Small intestine (tissue), 7 donors: ENCODE data around the gene LARGE1. TPM values are rescaled to one million over a fixed set of nuclear protein-coding genes. Genes with fewer than 3 reads are reported as not detected.

Experiments
- DNase-seq, 2 donors: peaks; one replicate each; pipeline versions ENCODE4 v3.0.0 to v3.0.0-alpha.2; 2013
- FAIRE-seq: peaks from 2 replicates; lab custom pipeline; 2012; peaks lifted over from hg19 to GRCh38; lab: Jason Lieb, UNC
- H3K27ac ChIP-seq, 3 donors: one replicate each; pipeline ENCODE4 v1.5.1; 2013; ENCODE audit warnings: low read length in 2 of 3, mild to moderate bottlenecking in 2 of 3, control low read depth in 1 of 3, inconsistent platforms in 1 of 3, low read depth in 1 of 3, moderate library complexity in 1 of 3
- H3K27me3 ChIP-seq, 3 donors: one replicate each; pipeline ENCODE4 v1.6.1; 2013; ENCODE audit warnings: low read length in 3 of 3, inconsistent platforms in 1 of 3; ENCODE audit not compliant: control insufficient read depth in 3 of 3, insufficient read depth in 3 of 3
- H3K36me3 ChIP-seq, 3 donors: one replicate each; pipeline ENCODE4 v1.6.1; 2013; ENCODE audit warnings: low read length in 3 of 3, inconsistent platforms in 1 of 3, low read depth in 1 of 3, mild to moderate bottlenecking in 1 of 3, moderate library complexity in 1 of 3; ENCODE audit not compliant: control insufficient read depth in 3 of 3, insufficient read depth in 2 of 3
- H3K4me1 ChIP-seq, 3 donors: one replicate each; pipeline ENCODE4 v1.6.1; 2013; ENCODE audit warnings: low read length in 2 of 3, inconsistent platforms in 1 of 3, low read depth in 1 of 3, mild to moderate bottlenecking in 1 of 3, moderate library complexity in 1 of 3; ENCODE audit not compliant: control insufficient read depth in 3 of 3, insufficient read depth in 2 of 3
- H3K4me3 ChIP-seq, 3 donors: one replicate each; pipeline ENCODE4 v1.5.1; 2013; ENCODE audit warnings: low read length in 3 of 3, control low read depth in 1 of 3, inconsistent platforms in 1 of 3, low read depth in 1 of 3, mild to moderate bottlenecking in 1 of 3, moderate library complexity in 1 of 3
- H3K9me3 ChIP-seq, 2 donors: one replicate each; pipeline ENCODE4 v1.6.1; 2013; ENCODE audit warnings: low read depth in 1 of 2, low read length in 1 of 2; ENCODE audit not compliant: control insufficient read depth in 2 of 2, insufficient read depth in 1 of 2
- WGBS, 3 donors: extraction: QIAGEN DNeasy Blood & Tissue Kit; methylation state at CpG; one replicate each; pipeline ENCODE4 v1.1.7; 2013; 5-methylcytosine and 5-hydroxymethylcytosine counted together
- polyA plus RNA-seq, 4 donors: library from polyadenylated mRNA; stranded (reverse) in 3 of 4; unstranded in 1 of 4; fragments of 200-250 nt in 3 of 4; fragments of 120-200 nt in 1 of 4; gene quantifications; one replicate each; pipeline versions ENCODE4 v1.2.1 to v1.2.3, GENCODE V29; 2013
- donor health status: healthy with polysubstance abuse.
- donor health status: control.
- donor health status: control.
- donor health status: Bipolar disorder and iron deficiency.
- donor health status: healthy.

Gene LARGE1
- polyA plus RNA-seq, 4 donors, result 5.1 to 18.8 (median 8.0) TPM

DNA sequence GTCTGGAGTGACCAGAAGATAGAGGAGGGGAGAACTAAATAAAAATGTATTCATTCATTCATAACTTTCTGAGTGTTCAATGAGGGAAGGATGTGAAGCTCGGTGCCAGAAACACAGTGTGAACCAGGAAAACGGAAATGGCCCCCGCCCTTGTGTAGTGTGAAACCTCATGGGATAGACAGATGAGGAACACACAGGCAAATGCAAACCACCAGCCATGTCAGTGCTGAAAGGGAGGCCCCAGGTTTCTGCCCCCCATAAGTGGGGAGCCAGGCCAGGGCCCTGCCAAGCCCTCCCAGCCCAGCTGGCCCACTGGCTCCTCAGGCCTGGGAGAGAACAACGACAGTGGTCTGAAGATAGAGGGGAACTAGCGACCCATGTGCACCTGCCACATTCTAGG lies 30.5 kb downstream of the LARGE1 start:
- DNase-seq (no peak), FAIRE-seq (no peak)
- Histone ChIP-seq H3K4me1 (peaks cover 0 to 11% (median 0%) of the 10 kb centered on the region in 3 donors), H3K9me3 (peaks cover 0 to 2% of the 10 kb centered on the region in 2 donors), H3K36me3 (no peaks in the 10 kb centered on the region), H3K27me3 (no peaks in the 10 kb centered on the region), H3K27ac (no peak overlapping the region), H3K4me3 (no peak overlapping the region)
- 78 to 86% (median 84%) methylated on average over 5 of the region's 5 CpGs for WGBS, 3 donors

DNA sequence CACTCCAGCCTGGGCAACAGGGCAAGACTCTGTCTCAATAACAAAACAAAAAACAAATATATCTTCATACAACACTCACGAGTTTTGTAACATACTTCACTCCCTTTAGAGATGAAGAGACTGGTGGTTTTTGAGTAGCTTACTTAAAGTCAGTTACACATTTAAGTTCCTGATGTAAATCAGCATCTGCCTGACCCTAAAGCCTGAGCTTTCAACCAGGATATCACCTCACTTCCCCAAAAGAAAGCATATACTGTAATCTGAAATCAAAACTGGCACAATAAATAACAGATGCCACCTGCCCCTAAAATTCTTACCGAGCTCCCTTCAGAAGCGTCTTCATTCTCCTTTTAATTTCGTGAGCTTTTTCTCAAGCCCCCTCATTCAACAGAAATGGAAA lies 31.5 kb downstream of the LARGE1 start:
- WGBS, 3 donors, result 66 to 82% (median 67%) methylated on average over 4 of the region's 4 CpGs
- Histone ChIP-seq H3K9me3 (peaks cover 0 to 2% of the 10 kb centered on the region in 2 donors), H3K4me3 (no peak overlapping the region), H3K4me1 (peaks cover 0 to 6% (median 0%) of the 10 kb centered on the region in 3 donors), H3K27ac (no peak overlapping the region), H3K27me3 (no peaks in the 10 kb centered on the region), H3K36me3 (no peaks in the 10 kb centered on the region)
- no peak for FAIRE-seq
- DNase-seq, result no peak

DNA sequence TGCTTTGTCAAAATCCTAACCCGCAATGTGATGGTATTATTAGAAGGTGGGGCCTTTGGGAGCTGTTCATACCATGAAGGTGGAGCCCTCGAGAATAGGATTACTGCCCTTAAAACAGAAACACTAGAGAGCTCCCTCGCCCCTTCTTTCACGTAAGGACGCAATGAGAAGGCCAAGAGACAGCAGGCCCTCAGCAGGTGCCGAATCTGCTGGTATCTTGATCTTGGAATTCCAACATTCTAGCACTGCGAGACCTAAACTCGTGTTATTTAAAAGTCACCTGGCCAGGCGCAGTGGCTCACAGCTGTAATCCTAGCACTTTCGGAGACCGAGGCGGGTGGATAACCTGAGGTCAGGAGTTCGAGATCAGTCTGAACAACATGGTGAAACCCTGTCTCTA lies 33.1 kb downstream of the LARGE1 start:
- H3K4me1 ChIP-seq, result no peaks in the 10 kb centered on the region
- no peak overlapping the region for H3K27ac ChIP-seq
- DNase-seq (no peak), FAIRE-seq (no peak)
- H3K4me3 ChIP-seq, result no peak overlapping the region
- peaks cover 0 to 2% of the 10 kb centered on the region in 2 donors for H3K9me3 ChIP-seq
- no peaks in the 10 kb centered on the region for H3K36me3 ChIP-seq
- 92 to 94% (median 93%) methylated on average over 13 of the region's 13 CpGs for WGBS, 3 donors
- no peaks in the 10 kb centered on the region for H3K27me3 ChIP-seq

DNA sequence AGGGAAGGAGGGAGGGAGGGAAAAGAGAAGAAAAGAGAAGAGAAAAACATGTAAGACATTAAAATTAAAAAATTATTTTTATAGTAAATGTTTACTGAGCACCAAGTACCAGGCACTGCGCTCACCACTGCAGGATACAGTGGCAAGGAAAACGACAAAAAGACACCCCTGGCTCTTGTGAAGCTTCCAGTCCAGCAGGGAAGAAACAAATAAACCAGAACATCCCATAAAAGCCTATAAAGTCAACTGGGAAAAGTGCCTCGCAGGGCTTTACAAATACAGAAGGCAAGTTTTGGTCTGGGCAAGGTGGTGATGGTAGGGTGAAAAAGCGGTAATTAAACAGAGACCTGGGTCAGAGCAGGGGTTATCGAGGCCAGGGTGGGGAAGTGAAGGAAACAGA lies 33.6 kb downstream of the LARGE1 start:
- no peak for DNase-seq
- Histone ChIP-seq H3K27me3 (no peaks in the 10 kb centered on the region), H3K36me3 (no peaks in the 10 kb centered on the region), H3K4me3 (no peak overlapping the region), H3K4me1 (no peaks in the 10 kb centered on the region), H3K27ac (no peak overlapping the region), H3K9me3 (no peaks in the 10 kb centered on the region)
- WGBS, 3 donors, result 83 to 88% (median 87%) methylated on average over 5 of the region's 5 CpGs
- no peak for FAIRE-seq

DNA sequence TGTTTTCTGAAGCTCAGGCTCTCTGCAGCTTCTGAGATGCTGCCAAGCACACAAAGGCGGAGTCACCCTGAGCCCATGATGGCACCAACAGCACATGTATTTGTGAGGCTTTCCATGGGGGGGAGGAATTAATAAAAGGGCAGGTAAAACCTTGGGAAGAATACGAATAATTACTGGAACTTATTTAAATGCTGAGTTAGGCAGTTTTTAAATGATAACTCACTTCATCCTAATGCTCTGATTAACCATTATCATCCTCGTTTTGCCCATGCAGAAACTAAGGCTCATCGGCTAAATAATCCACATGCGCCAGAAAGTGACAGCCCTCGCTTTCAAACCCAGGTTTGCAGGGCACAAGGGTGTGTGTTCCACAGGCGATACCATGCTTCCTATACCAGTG lies 35.4 kb downstream of the LARGE1 start:
- Histone ChIP-seq H3K27me3 (no peaks in the 10 kb centered on the region), H3K4me1 (no peaks in the 10 kb centered on the region), H3K9me3 (no peaks in the 10 kb centered on the region), H3K4me3 (no peak overlapping the region), H3K27ac (no peak overlapping the region), H3K36me3 (no peaks in the 10 kb centered on the region)
- FAIRE-seq (no peak), DNase-seq (no peak)
- 89 to 93% (median 89%) methylated on average over 7 of the region's 7 CpGs for WGBS, 3 donors

DNA sequence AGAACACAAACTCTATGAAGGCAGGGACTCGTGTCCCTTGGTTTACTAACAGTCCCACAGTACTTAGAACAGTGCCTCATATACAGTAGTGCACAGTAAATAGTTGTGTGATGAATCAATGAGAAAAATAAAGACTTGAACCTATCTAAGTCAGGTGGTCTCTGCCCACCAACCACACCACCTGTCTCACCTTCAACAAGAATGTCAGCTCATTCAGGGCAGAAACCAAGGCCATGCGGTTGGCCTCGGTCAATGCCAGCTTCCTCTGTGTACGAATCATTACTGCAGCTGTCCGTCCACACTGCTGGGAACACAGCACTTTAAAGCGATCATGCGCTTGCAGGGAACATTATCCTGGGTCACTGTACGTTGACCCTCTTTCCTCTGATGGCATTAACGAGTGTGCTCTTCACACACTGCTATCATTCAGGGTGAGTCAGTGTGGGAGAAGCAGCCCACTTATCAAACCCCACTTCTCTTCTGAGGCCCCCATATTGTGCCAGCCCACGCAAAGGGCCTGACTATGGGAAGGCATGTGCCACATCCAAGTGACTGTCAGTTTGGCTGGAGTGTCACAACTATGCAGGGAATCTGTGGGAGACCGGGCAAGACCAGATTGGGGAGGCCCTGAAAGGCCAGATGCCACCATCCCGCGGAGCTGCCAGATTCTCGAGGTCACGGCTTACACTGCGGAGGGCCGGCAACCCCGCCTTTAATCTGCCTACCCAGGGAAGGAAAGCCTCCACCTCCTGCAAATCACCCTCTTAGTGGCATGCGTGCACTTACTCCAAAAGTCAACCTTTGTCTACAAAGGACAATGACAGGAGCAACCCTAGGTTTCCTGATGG lies 36.1 kb downstream of the LARGE1 start:
- 90 to 95% (median 92%) methylated on average over 19 of the region's 19 CpGs for WGBS, 3 donors
- H3K4me1 ChIP-seq, result no peaks in the 10 kb centered on the region
- no peaks in the 10 kb centered on the region for H3K9me3 ChIP-seq
- DNase-seq (no peak), FAIRE-seq (no peak)
- no peak overlapping the region for H3K27ac ChIP-seq
- H3K36me3 ChIP-seq, result no peaks in the 10 kb centered on the region
- H3K4me3 ChIP-seq, result no peak overlapping the region
- H3K27me3 ChIP-seq, result no peaks in the 10 kb centered on the region

DNA sequence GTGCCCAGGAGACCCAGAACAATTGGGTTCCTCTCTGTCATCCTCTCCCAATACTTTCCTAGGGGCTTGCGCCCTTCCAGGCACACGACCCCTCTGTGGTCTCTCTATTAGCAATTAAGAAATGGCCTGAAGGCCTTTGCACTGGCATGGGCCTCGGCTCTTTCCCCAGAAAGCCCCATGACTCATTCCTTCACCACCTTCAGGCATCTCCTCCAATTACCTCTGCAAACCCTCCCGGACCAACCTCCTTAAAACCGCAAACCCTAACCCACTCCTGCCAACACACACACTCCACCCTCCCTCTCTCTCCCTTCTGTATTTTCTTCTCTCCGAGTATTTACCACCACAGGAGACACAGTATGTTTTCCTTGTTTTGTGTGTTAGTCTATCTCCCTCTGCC lies 36.7 kb downstream of the LARGE1 start:
- no peak overlapping the region for H3K4me3 ChIP-seq
- H3K27me3 ChIP-seq, result no peaks in the 10 kb centered on the region
- H3K9me3 ChIP-seq, result no peaks in the 10 kb centered on the region
- WGBS, 3 donors, result 81 to 84% (median 81%) methylated on average over 6 of the region's 6 CpGs
- FAIRE-seq (no peak), DNase-seq (no peak)
- H3K4me1 ChIP-seq, result no peaks in the 10 kb centered on the region
- H3K27ac ChIP-seq, result no peak overlapping the region
- no peaks in the 10 kb centered on the region for H3K36me3 ChIP-seq

DNA sequence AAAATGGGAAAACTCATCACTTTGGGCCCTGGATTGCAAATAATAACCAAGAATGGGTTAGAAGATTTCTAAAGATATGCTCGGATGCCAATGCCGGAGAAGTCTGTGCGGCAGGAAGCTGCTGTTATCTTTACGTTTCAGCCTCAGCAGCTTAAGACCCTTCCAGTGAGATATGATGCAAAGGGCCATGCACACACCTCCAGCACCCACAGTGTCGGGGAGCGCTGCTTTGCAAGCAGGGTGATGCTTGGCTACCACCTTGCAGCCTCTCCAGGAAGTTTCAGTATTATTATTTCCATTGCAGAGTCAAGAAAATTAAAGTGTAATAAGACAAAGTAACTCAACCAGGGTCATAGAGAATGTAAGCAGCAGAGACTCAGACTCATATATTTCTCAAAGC lies 37.3 kb downstream of the LARGE1 start:
- no peak overlapping the region for H3K4me3 ChIP-seq
- no peaks in the 10 kb centered on the region for H3K27me3 ChIP-seq
- H3K36me3 ChIP-seq, result no peaks in the 10 kb centered on the region
- WGBS, 3 donors, result 83 to 93% (median 91%) methylated on average over 6 of the region's 6 CpGs
- FAIRE-seq, result no peak
- no peaks in the 10 kb centered on the region for H3K4me1 ChIP-seq
- no peaks in the 10 kb centered on the region for H3K9me3 ChIP-seq
- no peak for DNase-seq
- H3K27ac ChIP-seq, result no peak overlapping the region
